GM12878 (cell line): Measurements from ENCODE around the gene RPL26.

Experiments used
- BCL3 ChIP-seq: IDR thresholded peaks from 2 replicates; pipeline ENCODE4 v1.6.1; 2011; ENCODE audit warnings: borderline replicate concordance, low read depth, mild to moderate bottlenecking, moderate library complexity, low read length; ENCODE audit not compliant: insufficient read depth, poor library complexity, severe bottlenecking
- CHD1 ChIP-seq: IDR thresholded peaks from 2 replicates; pipeline ENCODE4 v1.6.1; 2012; ENCODE audit warnings: low read depth, low read length, improper control_type of control experiment
- CHD2 ChIP-seq: IDR thresholded peaks from 2 replicates; pipeline ENCODE4 v1.6.1; 2011; ENCODE audit warnings: low read depth, low read length, improper control_type of control experiment, borderline replicate concordance
- EP300 ChIP-seq, 2 experiments: fragments of 150-350 bp in 1 of 2; IDR thresholded peaks; 2 replicates each; pipeline ENCODE4 v1.6.1; 2011 to 2012; ENCODE audit warnings: low read depth in 2 of 2, low read length in 2 of 2, borderline replicate concordance in 1 of 2, improper control_type of control experiment in 1 of 2, inconsistent platforms in 1 of 2; ENCODE audit not compliant: control insufficient read depth in 1 of 2
- EZH2 ChIP-seq: IDR thresholded peaks from 2 replicates; pipeline ENCODE4 v1.6.1; 2012; ENCODE audit warnings: low read depth, mild to moderate bottlenecking, control low read depth, inconsistent platforms, low read length, borderline replicate concordance; ENCODE audit not compliant: control insufficient read depth
- KLF5 ChIP-seq: fragments of 450-650 bp; IDR thresholded peaks from 2 replicates; pipeline ENCODE4 v1.6.1; 2014; ENCODE audit warnings: mild to moderate bottlenecking; ENCODE audit not compliant: partially characterized antibody
- POLR2A ChIP-seq: IDR thresholded peaks from 2 replicates; pipeline ENCODE4 v1.6.1; 2011; ENCODE audit warnings: low read depth, mild to moderate bottlenecking, low read length
- PRDM15 ChIP-seq: fragments of 450-650 bp; formaldehyde crosslinking; IDR thresholded peaks from 2 replicates; pipeline ENCODE4 v1.4.0; 2020; ENCODE audit warnings: mild to moderate bottlenecking, moderate library complexity
- REST ChIP-seq: IDR thresholded peaks from 2 replicates; pipeline ENCODE4 v1.6.1; 2012; ENCODE audit warnings: mild to moderate bottlenecking, low read depth, low read length
- SP1 ChIP-seq: IDR thresholded peaks from one replicate; pipeline ENCODE4 v1.6.1; 2011; ENCODE audit warnings: low read depth, low read length
- TAF1 ChIP-seq: IDR thresholded peaks from 2 replicates; pipeline ENCODE4 v1.6.1; 2011; ENCODE audit warnings: mild to moderate bottlenecking, low read depth, low read length, borderline replicate concordance
- TCF7 ChIP-seq: IDR thresholded peaks from 2 replicates; pipeline ENCODE4 v1.6.1; 2014; ENCODE audit warnings: antibody characterized with exemption, borderline replicate concordance
- TF ChIP-seq, protein P1 (sequence below), 3 experiments: IDR thresholded peaks in 2 of 3; conservative IDR thresholded peaks in 1 of 3; 2 replicates each; pipeline ENCODE4 v1.5.1; 2011; ENCODE audit warnings: low read depth in 3 of 3, low read length in 3 of 3, mild to moderate bottlenecking in 3 of 3, control low read depth in 2 of 3, moderate library complexity in 2 of 3, inconsistent platforms in 1 of 3, mixed read lengths in 1 of 3; ENCODE audit not compliant: control insufficient read depth in 2 of 3, insufficient read depth in 1 of 3; ENCODE audit errors: extremely low read depth in 1 of 3
- TF ChIP-seq, protein P2 (sequence below): IDR thresholded peaks from 2 replicates; pipeline ENCODE4 v1.6.1; 2012; ENCODE audit warnings: low read depth, low read length, improper control_type of control experiment

- no peak for TF ChIP-seq REST
- TF ChIP-seq, protein P1, sequence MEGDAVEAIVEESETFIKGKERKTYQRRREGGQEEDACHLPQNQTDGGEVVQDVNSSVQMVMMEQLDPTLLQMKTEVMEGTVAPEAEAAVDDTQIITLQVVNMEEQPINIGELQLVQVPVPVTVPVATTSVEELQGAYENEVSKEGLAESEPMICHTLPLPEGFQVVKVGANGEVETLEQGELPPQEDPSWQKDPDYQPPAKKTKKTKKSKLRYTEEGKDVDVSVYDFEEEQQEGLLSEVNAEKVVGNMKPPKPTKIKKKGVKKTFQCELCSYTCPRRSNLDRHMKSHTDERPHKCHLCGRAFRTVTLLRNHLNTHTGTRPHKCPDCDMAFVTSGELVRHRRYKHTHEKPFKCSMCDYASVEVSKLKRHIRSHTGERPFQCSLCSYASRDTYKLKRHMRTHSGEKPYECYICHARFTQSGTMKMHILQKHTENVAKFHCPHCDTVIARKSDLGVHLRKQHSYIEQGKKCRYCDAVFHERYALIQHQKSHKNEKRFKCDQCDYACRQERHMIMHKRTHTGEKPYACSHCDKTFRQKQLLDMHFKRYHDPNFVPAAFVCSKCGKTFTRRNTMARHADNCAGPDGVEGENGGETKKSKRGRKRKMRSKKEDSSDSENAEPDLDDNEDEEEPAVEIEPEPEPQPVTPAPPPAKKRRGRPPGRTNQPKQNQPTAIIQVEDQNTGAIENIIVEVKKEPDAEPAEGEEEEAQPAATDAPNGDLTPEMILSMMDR (IDR thresholded peaks at IDR 0.05 in 2 of 3, conservative IDR thresholded peaks at IDR 0.05 in 1 of 3; ENCODE audit: control insufficient read depth in 2 of 3, extremely low read depth in 1 of 3, insufficient read depth in 1 of 3, low read depth in 3 of 3, low read length in 3 of 3): no peak
- TF ChIP-seq, protein P2, sequence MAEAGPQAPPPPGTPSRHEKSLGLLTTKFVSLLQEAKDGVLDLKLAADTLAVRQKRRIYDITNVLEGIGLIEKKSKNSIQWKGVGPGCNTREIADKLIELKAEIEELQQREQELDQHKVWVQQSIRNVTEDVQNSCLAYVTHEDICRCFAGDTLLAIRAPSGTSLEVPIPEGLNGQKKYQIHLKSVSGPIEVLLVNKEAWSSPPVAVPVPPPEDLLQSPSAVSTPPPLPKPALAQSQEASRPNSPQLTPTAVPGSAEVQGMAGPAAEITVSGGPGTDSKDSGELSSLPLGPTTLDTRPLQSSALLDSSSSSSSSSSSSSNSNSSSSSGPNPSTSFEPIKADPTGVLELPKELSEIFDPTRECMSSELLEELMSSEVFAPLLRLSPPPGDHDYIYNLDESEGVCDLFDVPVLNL: no peak
- TF ChIP-seq PRDM15 (CRISPR knock-in tag): no peak
- TF ChIP-seq KLF5: no peak
- no peak for TF ChIP-seq EZH2
- TF ChIP-seq SP1: no peak
- TF ChIP-seq EP300 (IDR thresholded peaks at IDR 0.05; ENCODE audit: borderline replicate concordance in 1 of 2, control insufficient read depth in 1 of 2, low read depth in 2 of 2, low read length in 2 of 2): no peak
- TF ChIP-seq POLR2A: no peak
- no peak for TF ChIP-seq CHD1
- no peak for TF ChIP-seq BCL3
- TF ChIP-seq TAF1: no peak
- no peak for TF ChIP-seq TCF7
- TF ChIP-seq CHD2: no peak
Observed at GRCh38 chr17:8357910-8358309, 25.1 kb downstream of the RPL26 start.
